A549 (cell line): ENCODE measurements around the gene C11orf86. TPM values are rescaled to one million over a fixed set of nuclear protein-coding genes. Genes with fewer than 3 reads are reported as not detected.
A peak's percentile ranks its signal among the peaks of the same experiment; 100 is the strongest.

Experiments
- ATAC-seq, 2 experiments: fragments of 200-7000 bp in 1 of 2; fragments of >200 bp in 1 of 2; cut with Nextera tagmentation in 1 of 2; cut with Tn5 transposase in 1 of 2; 3 replicates each; pipeline versions ENCODE4 v1.8.0 to v1.9.1; 2018 to 2020; ENCODE audit warnings: mild to moderate bottlenecking in 1 of 2, moderate library complexity in 1 of 2
- CTCF ChIA-PET: fragments of 300-600 bp; sonication (Branson Sonifier 250); formaldehyde crosslinking; extraction: SDS; loops from one replicate; lab custom pipeline; 2021; ENCODE audit warnings: antibody characterized with exemption, inconsistent platforms; lab: Yijun Ruan, JAX
- POLR2A ChIA-PET: fragments of 350-600 bp; formaldehyde crosslinking; extraction: SDS; loops from one replicate; lab custom pipeline; 2021; ENCODE audit warnings: antibody characterized with exemption, inconsistent platforms; lab: Yijun Ruan, JAX
- DNase-seq, 2 experiments: peaks; one replicate each; pipeline versions ENCODE4 v3.0.0 to v3.0.0-alpha.2; 2011 to 2016; ENCODE audit warnings: low read depth in 1 of 2, low spot score in 1 of 2
- FAIRE-seq: peaks from 2 replicates; lab custom pipeline; 2011; peaks lifted over from hg19 to GRCh38; lab: Jason Lieb, UNC
- H3K27ac ChIP-seq, 2 experiments: fragments of >200 bp; sonication (Bioruptor Twin); formaldehyde crosslinking; 3 replicates each; pipeline ENCODE4 v1.5.1; 2016 to 2017
- H3K4me1 ChIP-seq: fragments of >200 bp; sonication (Bioruptor Twin); formaldehyde crosslinking; 3 replicates; pipeline ENCODE4 v1.6.1; 2016
- H3K4me2 ChIP-seq: fragments of >200 bp; sonication (Bioruptor Twin); formaldehyde crosslinking; 3 replicates; pipeline ENCODE4 v1.6.1; 2016
- H3K4me3 ChIP-seq: fragments of >200 bp; sonication (Bioruptor Twin); formaldehyde crosslinking; 3 replicates; pipeline ENCODE4 v1.5.1; 2016
- H3K9me3 ChIP-seq: fragments of >200 bp; sonication (Bioruptor Twin); formaldehyde crosslinking; 3 replicates; pipeline ENCODE4 v1.6.1; 2016
- CBX8 ChIP-seq: fragments of 200-600 bp; sonication (generic); IDR thresholded peaks from 2 replicates; pipeline ENCODE4 v1.6.1; 2016
- CHD4 ChIP-seq: fragments of 200-600 bp; sonication (generic); IDR thresholded peaks from 2 replicates; pipeline ENCODE4 v1.6.1; 2016; ENCODE audit warnings: antibody characterized with exemption, mild to moderate bottlenecking, borderline replicate concordance
- EHF ChIP-seq: fragments of 250-450 bp; sonication (Bioruptor Pico); IDR thresholded peaks from 2 replicates; pipeline ENCODE4 v1.5.0; 2020; ENCODE audit warnings: mild to moderate bottlenecking
- EHMT2 ChIP-seq: fragments of 200-600 bp; sonication (generic); IDR thresholded peaks from 2 replicates; pipeline ENCODE4 v1.6.1; 2016; ENCODE audit warnings: antibody characterized with exemption, low read depth, mild to moderate bottlenecking, moderate library complexity
- FOSB ChIP-seq: fragments of 250-450 bp; sonication (Bioruptor Pico); IDR thresholded peaks from 2 replicates; pipeline ENCODE4 v1.5.0; 2020; ENCODE audit warnings: mild to moderate bottlenecking, moderate library complexity
- FOSL2 ChIP-seq, 2 experiments: fragments of 450-650 bp in 1 of 2; fragments of >200 bp in 1 of 2; sonication (Bioruptor Twin) in 1 of 2; formaldehyde crosslinking; IDR thresholded peaks; 2 replicates each; pipeline versions ENCODE4 v1.5.0 to v1.6.1; 2016 to 2020; ENCODE audit warnings: mild to moderate bottlenecking in 1 of 2, moderate library complexity in 1 of 2
- GATA3 ChIP-seq: IDR thresholded peaks from 2 replicates; pipeline ENCODE4 v1.6.1; 2012; ENCODE audit warnings: borderline replicate concordance
- HDAC2 ChIP-seq: fragments of 200-600 bp; sonication (generic); IDR thresholded peaks from 2 replicates; pipeline ENCODE4 v1.6.1; 2016
- HOXA7 ChIP-seq: fragments of 250-450 bp; sonication (Bioruptor Pico); IDR thresholded peaks from 2 replicates; pipeline ENCODE4 v1.5.0; 2020; ENCODE audit warnings: mild to moderate bottlenecking, moderate library complexity
- HOXB5 ChIP-seq: fragments of 250-450 bp; sonication (Bioruptor Pico); IDR thresholded peaks from 2 replicates; pipeline ENCODE4 v1.5.0; 2020; ENCODE audit warnings: mild to moderate bottlenecking, moderate library complexity
- JUN ChIP-seq, 2 experiments: fragments of >200 bp; sonication (Bioruptor Twin); formaldehyde crosslinking; IDR thresholded peaks; 2 replicates in 1 of 2; 3 replicates in 1 of 2; pipeline ENCODE4 v1.6.1; 2016 to 2017
- KDM1A ChIP-seq: fragments of 200-600 bp; sonication (generic); IDR thresholded peaks from 2 replicates; pipeline ENCODE4 v1.6.1; 2016; ENCODE audit warnings: low read depth, mild to moderate bottlenecking
- MAFK ChIP-seq: fragments of 450-650 bp; IDR thresholded peaks from 2 replicates; pipeline ENCODE4 v1.6.1; 2014; ENCODE audit not compliant: partially characterized antibody
- MAZ ChIP-seq: fragments of 150-350 bp; IDR thresholded peaks from 2 replicates; pipeline ENCODE4 v1.6.1; 2014; ENCODE audit warnings: antibody characterized with exemption, low read depth, low read length, borderline replicate concordance
- NFE2L2 ChIP-seq: fragments of 150-350 bp; conservative IDR thresholded peaks from 2 replicates; pipeline ENCODE4 v1.6.1; 2014; ENCODE audit warnings: low read length
- RAD21 ChIP-seq, 2 experiments: fragments of >200 bp in 1 of 2; sonication (Bioruptor Twin) in 1 of 2; formaldehyde crosslinking in 1 of 2; IDR thresholded peaks in 1 of 2; conservative IDR thresholded peaks in 1 of 2; 2 replicates in 1 of 2; 3 replicates in 1 of 2; pipeline ENCODE4 v1.6.1; 2012 to 2018; ENCODE audit warnings: inconsistent platforms in 1 of 2
- RNF2 ChIP-seq: fragments of 200-600 bp; sonication (generic); IDR thresholded peaks from 2 replicates; pipeline ENCODE4 v1.6.1; 2016; ENCODE audit warnings: low read depth, mild to moderate bottlenecking, antibody characterized with exemption, moderate library complexity, borderline replicate concordance
- SMC3 ChIP-seq: fragments of >200 bp; sonication (Bioruptor Twin); formaldehyde crosslinking; IDR thresholded peaks from 3 replicates; pipeline ENCODE4 v1.6.1; 2018; ENCODE audit warnings: inconsistent platforms
- USF2 ChIP-seq: fragments of 450-650 bp; IDR thresholded peaks from 2 replicates; pipeline ENCODE4 v1.6.1; 2014; ENCODE audit warnings: antibody characterized with exemption
- ZFP36 ChIP-seq: fragments of 450-650 bp; IDR thresholded peaks from 2 replicates; pipeline ENCODE4 v1.6.1; 2014; ENCODE audit warnings: borderline replicate concordance; ENCODE audit not compliant: partially characterized antibody
- WGBS: methylation state at CpG from one replicate; pipeline ENCODE4 v1.1.6; 2017; ENCODE audit errors: missing lambda C conversion rate; 5-methylcytosine and 5-hydroxymethylcytosine counted together
- polyA plus RNA-seq, 4 experiments: library from polyadenylated mRNA; depleted of rRNA in 3 of 4; stranded (reverse); fragments of >200 nt; fragmentation: RNase III in 1 of 4; extraction: RNeasy Plus Mini Kit Qiagen cat#74134 plus additional on column Dnase treatment in 1 of 4; gene quantifications; 2 replicates in 3 of 4; 3 replicates in 1 of 4; pipeline ENCODE4 v1.2.3, GENCODE V29; 2011 to 2017
- TF ChIP-seq, protein P1 (sequence below): IDR thresholded peaks from 2 replicates; pipeline ENCODE4 v1.6.1; 2012
- TF ChIP-seq, protein P2 (sequence below): IDR thresholded peaks from 2 replicates; pipeline ENCODE4 v1.6.1; 2012; ENCODE audit warnings: low read depth, borderline replicate concordance

The C11orf86 gene
- polyA plus RNA-seq, 2 of the 4 experiments (the other 2 are of a cell fraction) = 9.3 to 56.4 TPM

- Histone ChIP-seq H3K4me2 (peak overlapping the region; percentile 78; the same call in 2 of the 3 replicates), H3K9me3 (peaks cover 18% of the 10 kb centered on the region), H3K4me1 (peaks cover 61% of the 10 kb centered on the region), H3K4me3 (no peak overlapping the region), H3K27ac (peak overlapping the region; percentile 62 to 95)
- DNase-seq = no peak
- FAIRE-seq = no peak
- ChIA-PET CTCF (interaction anchor here (0.8 to 3.3 kb wide), 32 partner anchors 10 to 405 kb away, joined by 3 to 33 read pairs (median 10); partner anchors contain the start of gene RCE1), POLR2A (interaction anchor here (1.2 to 2.0 kb wide), 3 partner anchors 121 to 133 kb away, joined by 3 to 7 read pairs (median 5); partner anchors contain the start of gene RCE1)
- 92% methylated on average over 5 of the region's 6 CpGs for WGBS
- no peak for TF ChIP-seq RNF2
- no peak for TF ChIP-seq GATA3
- no peak for ATAC-seq
Measured at GRCh38 chr11:66976925-66977324, 1.8 kb downstream of the C11orf86 start.

GRCh38 chr11:66978229-66978628 lies 3.1 kb downstream of the C11orf86 start:
- POLR2A ChIA-PET = no interaction called here
- peaks cover 52% of the 10 kb centered on the region for H3K4me1 ChIP-seq
- no peak for FAIRE-seq
- peaks cover 18% of the 10 kb centered on the region for H3K9me3 ChIP-seq
- H3K4me2 ChIP-seq = no peak overlapping the region
- H3K4me3 ChIP-seq = no peak overlapping the region
- TF ChIP-seq CHD4 = no peak
- no peak for TF ChIP-seq JUN (IDR thresholded peaks at IDR 0.05)
- peak; percentile 21 for TF ChIP-seq MAFK
- TF ChIP-seq HDAC2 = no peak
- no peak for TF ChIP-seq FOSB (CRISPR knock-in tag)
- TF ChIP-seq, all 56 proteins: peak for 1
- ATAC-seq (no peak), DNase-seq (no peak)
- CTCF ChIA-PET = interaction anchor here (1.2 to 2.1 kb wide), 4 partner anchors 12 to 98 kb away, joined by 3 to 8 read pairs (median 4); no protein-coding TSS in a partner anchor
- WGBS = 90% methylated on average over 2 of the region's 2 CpGs
- peak overlapping the region in 1 of 2 experiments; percentile 52; a peak in 2 of 6 replicates for H3K27ac ChIP-seq

DNA sequence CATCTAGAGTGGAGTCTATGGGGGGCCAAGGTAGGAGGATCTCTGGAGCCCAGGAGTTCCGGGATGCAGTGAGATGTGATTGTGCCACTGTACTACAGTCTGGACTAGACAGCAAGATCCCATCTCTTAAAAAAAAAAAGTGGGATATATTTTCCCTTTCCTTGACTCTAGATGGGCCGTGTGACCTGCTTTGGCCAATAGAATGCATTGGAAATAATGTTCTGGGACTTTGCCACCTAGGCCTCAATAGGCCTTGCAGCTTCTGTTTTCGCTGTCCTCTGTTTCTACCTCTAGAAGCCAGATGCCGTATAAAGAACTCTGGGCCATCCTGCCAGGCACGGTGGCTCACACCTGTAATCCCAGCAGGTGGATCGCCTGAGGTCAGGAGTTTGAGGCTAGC lies 3.6 kb downstream of the C11orf86 start:
- DNase-seq (no peak), FAIRE-seq (no peak), ATAC-seq (no peak)
- WGBS = 98% methylated on average over 6 of the region's 6 CpGs
- Histone ChIP-seq H3K4me2 (no peak overlapping the region), H3K27ac (peak overlapping the region in 1 of 2 experiments; percentile 52; a peak in 2 of 6 replicates), H3K4me1 (peaks cover 51% of the 10 kb centered on the region), H3K9me3 (peaks cover 18% of the 10 kb centered on the region), H3K4me3 (no peak overlapping the region)
- TF ChIP-seq CBX8 (no peak), USF2 (peak; percentile 58)
- POLR2A ChIA-PET = interaction anchor here (0.7 kb wide), 1 partner anchor 92 kb away, joined by 3 read pairs; no protein-coding TSS in a partner anchor
- CTCF ChIA-PET = interaction anchor here (1.5 kb wide), 1 partner anchor 43 kb away, joined by 3 read pairs; no protein-coding TSS in a partner anchor

GRCh38 chr11:66979336-66979980 lies 4.4 kb downstream of the C11orf86 start:
- no peak for TF ChIP-seq HOXB5 (CRISPR knock-in tag)
- TF ChIP-seq, protein P1, sequence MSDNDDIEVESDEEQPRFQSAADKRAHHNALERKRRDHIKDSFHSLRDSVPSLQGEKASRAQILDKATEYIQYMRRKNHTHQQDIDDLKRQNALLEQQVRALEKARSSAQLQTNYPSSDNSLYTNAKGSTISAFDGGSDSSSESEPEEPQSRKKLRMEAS = peak; percentile 45; the same call in 1 of the 2 replicates
- no peak for DNase-seq
- ATAC-seq = no peak
- Histone ChIP-seq H3K4me1 (peaks cover 51% of the 10 kb centered on the region), H3K4me3 (no peak overlapping the region), H3K9me3 (peaks cover 18% of the 10 kb centered on the region), H3K27ac (peak overlapping the region in 1 of 2 experiments; percentile 16; a peak in 1 of 6 replicates), H3K4me2 (no peak overlapping the region)
- FAIRE-seq = no peak
- POLR2A ChIA-PET = interaction anchor here (0.7 kb wide), 1 partner anchor 93 kb away, joined by 3 read pairs; no protein-coding TSS in a partner anchor
- CTCF ChIA-PET = interaction anchor here (0.6 to 1.5 kb wide), 4 partner anchors 9 to 250 kb away, joined by 3 to 4 read pairs (median 4); partner anchors contain the start of gene SPTBN2
- WGBS = 95% methylated on average over 2 of the region's 2 CpGs

DNA sequence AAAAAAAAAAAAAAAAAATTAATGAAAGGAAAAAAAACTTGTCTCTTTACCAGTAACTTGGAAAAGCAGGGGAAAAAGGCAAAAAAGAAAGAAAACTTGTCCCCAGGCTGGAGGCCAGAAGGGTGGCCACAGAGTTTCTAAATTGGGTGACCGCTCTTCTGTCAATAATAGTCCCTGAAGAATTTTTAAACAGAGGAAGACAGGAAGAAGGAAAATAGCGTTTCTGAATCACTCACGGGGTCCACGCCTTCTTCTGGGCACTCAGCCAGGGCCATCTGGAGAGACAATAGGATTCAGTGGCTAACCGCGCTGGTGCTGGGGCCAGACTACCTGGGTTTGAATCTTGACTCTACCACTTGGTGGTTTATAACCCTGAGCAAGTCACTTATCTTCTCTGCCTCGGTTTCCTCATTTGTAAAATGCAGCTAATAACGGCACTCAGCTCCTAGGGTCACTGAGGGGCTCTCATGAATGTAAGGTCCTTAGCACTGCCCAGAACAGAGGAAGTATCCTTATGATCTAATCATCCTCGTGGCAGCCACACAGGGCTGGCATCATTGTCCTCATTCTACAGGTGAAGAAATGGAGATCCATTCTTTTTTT lies 7.0 kb downstream of the C11orf86 start:
- H3K27ac ChIP-seq = peak overlapping the region; percentile 65 to 79
- TF ChIP-seq FOSL2 (IDR thresholded peaks at IDR 0.05) (no peak), FOSL2 (CRISPR knock-in tag; IDR thresholded peaks at IDR 0.05) (peak; percentile 61), HOXA7 (CRISPR knock-in tag) (no peak), JUN (IDR thresholded peaks at IDR 0.05) (no peak), MAZ (no peak), SMC3 (no peak), NFE2L2 (no peak), RAD21 (conservative IDR thresholded peaks at IDR 0.05 in 1 of 2, IDR thresholded peaks at IDR 0.05 in 1 of 2) (0 out of 5 replicates have a peak, but pooled peaks of 1 of the 2 experiments have one; percentile 11), ZFP36 (no peak), EHMT2 (no peak), EHF (CRISPR knock-in tag) (no peak), KDM1A (no peak)
- TF ChIP-seq, protein P2, sequence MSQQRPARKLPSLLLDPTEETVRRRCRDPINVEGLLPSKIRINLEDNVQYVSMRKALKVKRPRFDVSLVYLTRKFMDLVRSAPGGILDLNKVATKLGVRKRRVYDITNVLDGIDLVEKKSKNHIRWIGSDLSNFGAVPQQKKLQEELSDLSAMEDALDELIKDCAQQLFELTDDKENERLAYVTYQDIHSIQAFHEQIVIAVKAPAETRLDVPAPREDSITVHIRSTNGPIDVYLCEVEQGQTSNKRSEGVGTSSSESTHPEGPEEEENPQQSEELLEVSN = no peak
- TF ChIP-seq, protein P1 = peak; percentile 64; the same call in 1 of the 2 replicates

More for the DNA sequence above, 7.0 kb downstream of the C11orf86 start:
- Histone ChIP-seq H3K4me2 (peak overlapping the region; percentile 72), H3K9me3 (peaks cover 18% of the 10 kb centered on the region), H3K4me3 (no peak overlapping the region), H3K4me1 (peaks cover 46% of the 10 kb centered on the region)
- CTCF ChIA-PET = interaction anchor here (0.6 to 1.6 kb wide), 5 partner anchors 15 to 99 kb away, joined by 3 to 6 read pairs (median 4); no protein-coding TSS in a partner anchor
- WGBS = 3% methylated on average over 9 of the region's 9 CpGs
- peak; percentile 78 for FAIRE-seq
- peak; percentile 69 to 91 for DNase-seq
- POLR2A ChIA-PET = interaction anchor here (0.7 kb wide), 1 partner anchor 131 kb away, joined by 4 read pairs; no protein-coding TSS in a partner anchor
- peak; percentile 85 to 89 for ATAC-seq
